Chondrocyte (in vitro differentiated cells): ENCODE results near the gene ATP8B3. TPM values are rescaled to one million over a fixed set of nuclear protein-coding genes. Genes with fewer than 3 reads are reported as not detected.
A peak's percentile ranks its signal among the peaks of the same experiment; 100 is the strongest.

Experiments used
- DNase-seq: peaks from one replicate; pipeline ENCODE4 v3.0.0; 2021; ENCODE audit warnings: mixed read lengths, low spot score
- H3K27ac Mint-ChIP-seq: one replicate; pipeline ENCODE4 v1.8.0; 2021; ENCODE audit warnings: mild to moderate bottlenecking, moderate library complexity, mixed read lengths; ENCODE audit not compliant: unreplicated experiment
- H3K27me3 Mint-ChIP-seq: 2 replicates; pipeline ENCODE4 v1.8.0; 2021; ENCODE audit warnings: low read depth, mixed read lengths
- H3K36me3 Mint-ChIP-seq: 2 replicates; pipeline ENCODE4 v1.8.0; 2021; ENCODE audit warnings: low read depth, mixed read lengths
- H3K4me1 Mint-ChIP-seq: 2 replicates; pipeline ENCODE4 v1.8.0; 2021; ENCODE audit warnings: low read depth, mild to moderate bottlenecking, mixed read lengths
- H3K4me3 Mint-ChIP-seq: one replicate; pipeline ENCODE4 v1.8.0; 2021; ENCODE audit warnings: mild to moderate bottlenecking, moderate library complexity, mixed read lengths; ENCODE audit not compliant: unreplicated experiment
- H3K9me3 Mint-ChIP-seq: 2 replicates; pipeline ENCODE4 v1.8.0; 2021; ENCODE audit warnings: low read depth, mixed read lengths
- total RNA-seq: library from RNA; stranded (reverse); gene quantifications from 3 replicates; pipeline ENCODE4 v1.2.1, GENCODE V29; 2021
- TF ChIP-seq, protein P1 (sequence below): fragments of 200-600 bp; sonication (generic); IDR thresholded peaks from 2 replicates; pipeline ENCODE4 v1.5.0; 2021; ENCODE audit warnings: antibody characterized with exemption, mild to moderate bottlenecking, moderate library complexity

ATP8B3 gene
- total RNA-seq, 1 donor from 2014 or later = 5.7 TPM

DNA sequence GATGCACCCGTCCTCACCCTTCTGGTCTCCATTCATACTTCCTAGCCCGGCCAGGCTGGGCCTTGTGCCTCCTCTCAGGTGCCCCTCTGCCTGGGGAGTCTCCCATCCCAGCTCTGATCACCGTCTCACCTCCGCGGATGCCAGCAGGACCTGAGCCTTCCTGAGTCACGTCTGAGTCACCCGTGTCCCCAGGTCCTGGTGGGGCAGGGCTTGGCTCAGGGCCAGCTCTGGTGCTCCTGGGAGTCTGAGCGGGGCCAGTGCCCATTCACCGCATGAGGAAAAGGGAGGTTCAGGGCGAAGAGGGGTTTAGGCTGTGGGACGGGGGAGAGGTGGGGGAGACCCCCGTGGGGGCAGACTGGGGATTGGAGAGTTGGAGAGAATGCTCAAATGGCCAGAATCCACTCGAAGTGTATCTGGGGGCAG is 593 bp downstream of the ATP8B3 start:
- DNase-seq = no peak

DNA sequence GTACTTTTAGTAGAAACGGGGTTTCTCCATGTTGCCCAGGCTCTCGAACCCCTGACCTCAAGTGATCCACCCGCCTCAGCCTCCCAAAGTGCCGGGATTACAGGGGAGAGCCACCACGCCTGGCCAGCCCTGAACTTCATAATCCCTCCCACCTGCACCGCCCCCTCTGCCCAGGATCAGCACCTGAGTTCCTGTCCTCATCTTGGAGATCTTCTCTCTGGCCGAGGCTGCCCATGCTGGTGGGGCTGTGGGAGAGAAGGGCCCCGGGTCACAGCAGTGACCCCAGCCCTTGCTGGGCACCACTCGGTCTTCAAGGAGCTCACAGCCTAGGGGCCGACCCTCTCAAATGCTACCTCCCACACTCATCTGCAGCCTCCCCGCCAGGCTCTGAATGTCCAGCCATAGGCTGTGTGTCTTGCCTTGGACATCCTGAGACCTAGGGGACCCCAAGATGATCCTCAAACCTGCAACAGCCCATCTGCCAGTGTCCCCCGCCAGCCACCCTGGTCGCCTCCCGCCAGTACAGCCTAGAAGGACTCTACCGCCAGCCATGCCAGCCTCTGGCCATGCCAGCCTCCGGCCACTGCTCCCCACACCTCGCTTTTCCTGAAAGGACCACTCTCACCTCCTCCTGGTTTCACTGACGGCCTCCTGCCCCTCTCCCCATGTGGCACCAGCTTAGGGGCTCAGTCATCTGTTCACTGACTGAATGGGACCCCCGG is 1.5 kb downstream of the ATP8B3 start:
- peaks cover 15% of the 10 kb centered on the region for H3K4me1 Mint-ChIP-seq

More for the DNA sequence above, 593 bp downstream of the ATP8B3 start:
- Mint-ChIP-seq H3K9me3 (no peaks in the 10 kb centered on the region), H3K4me3 (peak overlapping the region; percentile 52), H3K27ac (peak overlapping the region; percentile 49), H3K4me1 (peaks cover 15% of the 10 kb centered on the region), H3K36me3 (peaks cover 1% of the 10 kb centered on the region), H3K27me3 (no peaks in the 10 kb centered on the region)
- TF ChIP-seq, protein P1, sequence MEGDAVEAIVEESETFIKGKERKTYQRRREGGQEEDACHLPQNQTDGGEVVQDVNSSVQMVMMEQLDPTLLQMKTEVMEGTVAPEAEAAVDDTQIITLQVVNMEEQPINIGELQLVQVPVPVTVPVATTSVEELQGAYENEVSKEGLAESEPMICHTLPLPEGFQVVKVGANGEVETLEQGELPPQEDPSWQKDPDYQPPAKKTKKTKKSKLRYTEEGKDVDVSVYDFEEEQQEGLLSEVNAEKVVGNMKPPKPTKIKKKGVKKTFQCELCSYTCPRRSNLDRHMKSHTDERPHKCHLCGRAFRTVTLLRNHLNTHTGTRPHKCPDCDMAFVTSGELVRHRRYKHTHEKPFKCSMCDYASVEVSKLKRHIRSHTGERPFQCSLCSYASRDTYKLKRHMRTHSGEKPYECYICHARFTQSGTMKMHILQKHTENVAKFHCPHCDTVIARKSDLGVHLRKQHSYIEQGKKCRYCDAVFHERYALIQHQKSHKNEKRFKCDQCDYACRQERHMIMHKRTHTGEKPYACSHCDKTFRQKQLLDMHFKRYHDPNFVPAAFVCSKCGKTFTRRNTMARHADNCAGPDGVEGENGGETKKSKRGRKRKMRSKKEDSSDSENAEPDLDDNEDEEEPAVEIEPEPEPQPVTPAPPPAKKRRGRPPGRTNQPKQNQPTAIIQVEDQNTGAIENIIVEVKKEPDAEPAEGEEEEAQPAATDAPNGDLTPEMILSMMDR = no peak

DNA sequence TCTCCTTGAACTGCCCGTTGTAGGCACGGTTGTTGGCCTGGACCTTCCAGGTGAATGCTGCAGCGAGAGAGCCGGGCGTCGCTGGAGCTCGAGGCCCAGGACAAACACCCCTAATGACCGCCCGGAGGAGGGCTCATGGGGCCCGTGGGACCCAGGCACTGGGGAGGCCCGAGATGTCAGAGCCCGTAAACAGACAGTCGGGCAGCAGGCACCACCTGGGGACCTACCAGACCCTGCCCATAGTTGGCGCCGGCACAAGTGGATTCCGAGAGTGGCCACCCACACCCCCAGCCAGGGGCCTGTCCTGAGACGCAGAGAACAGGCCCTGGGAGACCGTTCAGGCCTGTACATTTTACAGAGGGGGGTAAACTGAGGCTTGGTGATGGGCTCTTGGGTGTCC is 2.4 kb downstream of the ATP8B3 start:
- Mint-ChIP-seq H3K4me1 (peaks cover 15% of the 10 kb centered on the region), H3K4me3 (no peak overlapping the region), H3K9me3 (no peaks in the 10 kb centered on the region), H3K27me3 (no peaks in the 10 kb centered on the region), H3K27ac (no peak overlapping the region), H3K36me3 (no peaks in the 10 kb centered on the region)
- TF ChIP-seq, protein P1 = no peak
- DNase-seq = peak; percentile 76

More for the DNA sequence above, 1.5 kb downstream of the ATP8B3 start:
- Mint-ChIP-seq H3K9me3 (no peaks in the 10 kb centered on the region), H3K4me3 (no peak overlapping the region), H3K36me3 (peaks cover 1% of the 10 kb centered on the region), H3K27ac (no peak overlapping the region), H3K27me3 (no peaks in the 10 kb centered on the region)
- TF ChIP-seq, protein P1 = no peak
- DNase-seq = peak; percentile 86

- TF ChIP-seq, protein P1 = no peak
- no peak overlapping the region for H3K27ac Mint-ChIP-seq
- DNase-seq = no peak
- H3K9me3 Mint-ChIP-seq = no peaks in the 10 kb centered on the region
- H3K4me3 Mint-ChIP-seq = no peak overlapping the region
- H3K27me3 Mint-ChIP-seq = no peaks in the 10 kb centered on the region
- H3K4me1 Mint-ChIP-seq = peaks cover 15% of the 10 kb centered on the region
- H3K36me3 Mint-ChIP-seq = peaks cover 2% of the 10 kb centered on the region
Observed at GRCh38 chr19:1808395-1808731, 3.7 kb downstream of the ATP8B3 start.

DNA sequence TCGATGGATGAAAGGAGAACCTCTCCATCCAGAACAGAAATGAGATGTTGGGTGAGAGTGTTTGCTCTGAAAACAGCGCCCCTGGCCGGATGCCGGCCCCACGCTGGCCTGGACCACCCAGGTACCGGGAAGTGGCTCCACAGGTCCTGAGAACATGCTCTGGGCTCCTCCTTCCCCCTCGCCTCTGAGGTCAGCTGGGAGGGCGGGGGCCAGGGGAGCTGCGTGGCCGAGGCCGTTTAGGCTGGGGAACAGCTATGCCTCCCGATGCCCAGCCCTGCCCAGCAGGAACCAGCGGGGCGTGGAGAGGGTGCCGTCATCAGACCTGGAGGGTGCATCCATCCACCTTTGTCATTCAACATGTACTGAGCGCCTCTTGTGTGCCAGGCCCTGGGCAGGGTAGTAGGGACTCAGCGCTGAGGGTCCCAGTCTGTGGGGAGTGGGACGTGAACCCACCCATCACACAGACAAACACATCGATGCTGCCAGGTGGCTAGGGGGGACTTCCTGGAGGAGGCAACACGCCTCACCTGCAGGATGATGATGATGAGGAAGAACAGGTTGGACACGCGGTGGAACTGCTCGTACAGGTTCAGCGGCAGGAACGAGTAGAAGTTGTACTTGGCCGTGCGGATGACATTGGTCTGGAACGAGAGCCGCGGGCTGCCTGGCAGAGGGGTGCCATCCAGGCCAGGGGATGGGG is 4.2 kb downstream of the ATP8B3 start:
- TF ChIP-seq, protein P1 = no peak
- H3K27me3 Mint-ChIP-seq = no peaks in the 10 kb centered on the region
- H3K4me3 Mint-ChIP-seq = no peak overlapping the region
- H3K27ac Mint-ChIP-seq = no peak overlapping the region
- DNase-seq = peak; percentile 63
- H3K4me1 Mint-ChIP-seq = peaks cover 11% of the 10 kb centered on the region
- no peaks in the 10 kb centered on the region for H3K9me3 Mint-ChIP-seq
- peaks cover 2% of the 10 kb centered on the region for H3K36me3 Mint-ChIP-seq
